ENCODE results near the gene KRTAP6-3. TPM values are rescaled to one million over a fixed set of nuclear protein-coding genes. Genes with fewer than 3 reads are reported as not detected.

The KRTAP6-3 gene
- total RNA-seq, 2 experiments from 2014 or later, result not detected

DNA sequence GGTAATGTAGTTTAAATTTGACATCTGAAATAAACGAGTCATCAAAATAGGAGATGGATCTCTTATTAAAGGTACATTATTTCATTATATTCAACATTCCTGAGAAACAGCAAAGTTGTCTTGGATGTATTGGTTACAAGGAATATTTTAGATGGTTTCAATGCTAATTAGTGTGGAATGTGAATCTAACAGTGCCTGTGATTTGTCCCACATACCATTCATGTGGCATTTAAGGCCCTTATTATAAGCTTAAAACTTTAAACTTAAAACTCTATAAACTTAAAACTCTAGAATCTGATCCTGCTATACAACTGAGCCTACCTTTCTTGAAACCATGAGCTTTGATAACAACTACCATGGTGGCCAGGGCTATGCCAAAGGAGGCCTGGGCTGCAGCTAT, 8.5 kb downstream of the KRTAP6-3 start, which contains the start of gene KRTAP22-1:
KRTAP22-1 (plus strand) TSS at position 301 of the 400 bp plus-strand sequence.
- Mint-ChIP-seq H3K27me3 (no peaks in the 10 kb centered on the region), H3K4me3 (no peak within 1 kb of the TSS), H3K9me3 (ENCODE audit: low read depth) (no peaks in the 10 kb centered on the region), H3K36me3 (no peaks in the 10 kb centered on the region), H3K4me1 (no peaks in the 10 kb centered on the region), H3K27ac (no peak within 1 kb of the TSS)
- CTCF ChIA-PET, result no interaction called here
- ATAC-seq (no peak), DNase-seq (no peak)

DNA sequence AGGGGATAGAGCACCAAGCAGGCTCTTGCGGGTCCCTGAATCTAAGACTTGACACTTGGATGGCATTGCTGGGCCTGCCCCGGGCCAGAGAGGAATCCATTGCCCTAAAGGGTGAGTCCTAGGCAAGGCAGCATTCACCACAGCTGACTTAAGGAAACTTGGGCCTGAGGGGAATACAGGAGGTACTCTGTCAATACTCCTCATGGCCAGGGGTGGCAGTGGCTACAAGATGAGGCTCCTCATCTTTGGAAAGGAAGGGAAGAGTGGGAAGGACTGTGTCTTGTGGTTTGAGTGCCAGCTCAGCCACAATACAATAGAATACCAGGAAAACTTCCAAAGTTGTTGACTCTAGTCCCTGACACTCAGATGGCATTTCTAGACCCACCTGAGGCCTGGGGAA, 13.7 kb downstream of the KRTAP6-3 start:
- no peaks in the 10 kb centered on the region for H3K27me3 Mint-ChIP-seq
- ATAC-seq (no peak), DNase-seq (no peak)
- H3K4me3 Mint-ChIP-seq, result no peak overlapping the region
- H3K4me1 Mint-ChIP-seq, result no peaks in the 10 kb centered on the region
- H3K36me3 Mint-ChIP-seq, result no peaks in the 10 kb centered on the region
- H3K27ac Mint-ChIP-seq, result no peak overlapping the region
- CTCF ChIA-PET, result no interaction called here
- H3K9me3 Mint-ChIP-seq (ENCODE audit: low read depth), result peaks cover 2% of the 10 kb centered on the region

DNA sequence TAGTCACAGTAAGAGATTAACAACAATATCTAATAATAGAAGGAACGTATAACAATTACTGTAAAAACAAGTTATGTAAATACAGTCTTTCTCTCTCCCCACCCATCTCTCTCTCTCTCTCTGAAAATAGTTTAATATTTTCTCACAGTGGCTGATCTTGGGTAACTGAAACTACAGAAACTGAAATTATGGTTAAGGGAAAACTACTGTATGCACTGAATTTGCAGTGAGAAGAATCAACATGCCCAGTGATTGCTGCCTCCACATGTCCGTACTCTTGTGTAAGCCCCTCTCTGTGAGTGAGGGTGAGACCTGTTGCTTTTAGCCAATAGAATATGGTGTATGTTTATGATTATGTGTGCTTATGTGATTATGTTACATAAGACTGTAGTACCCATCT, 19.9 kb downstream of the KRTAP6-3 start:
- H3K27ac Mint-ChIP-seq, result no peak overlapping the region
- ATAC-seq, result no peak
- no peak for DNase-seq
- peaks cover 7% of the 10 kb centered on the region for H3K9me3 Mint-ChIP-seq (ENCODE audit: low read depth)
- no peaks in the 10 kb centered on the region for H3K27me3 Mint-ChIP-seq
- H3K4me1 Mint-ChIP-seq, result no peaks in the 10 kb centered on the region
- H3K4me3 Mint-ChIP-seq, result no peak overlapping the region
- CTCF ChIA-PET, result no interaction called here
- H3K36me3 Mint-ChIP-seq, result no peaks in the 10 kb centered on the region

DNA sequence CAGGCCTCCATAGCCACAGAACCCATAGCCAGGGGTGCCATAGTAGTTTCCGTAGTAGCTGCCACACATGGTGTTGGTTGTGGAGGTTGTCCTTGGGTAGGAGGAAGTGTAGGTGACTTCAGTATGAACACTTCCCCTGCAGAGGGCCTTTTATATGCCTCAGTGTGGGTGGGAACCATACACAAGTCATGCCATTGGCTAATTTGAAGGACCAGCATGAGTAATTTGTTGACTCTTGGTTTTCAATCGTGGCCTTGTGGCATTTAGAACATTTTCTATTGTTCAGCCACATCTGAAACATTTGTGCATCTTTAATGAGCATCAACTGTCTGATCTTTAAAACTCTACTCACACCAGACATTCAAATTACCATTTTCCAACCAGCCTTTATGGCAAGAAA, 21.6 kb downstream of the KRTAP6-3 start, which contains the start of gene KRTAP6-1:
KRTAP6-1 (minus strand) TSS at position 95 of the 400 bp plus-strand sequence; CDS start at position 69, 26 bp downstream.
- peaks cover 7% of the 10 kb centered on the region for H3K9me3 Mint-ChIP-seq (ENCODE audit: low read depth)
- no peak for ATAC-seq
- no peak for DNase-seq
- no peaks in the 10 kb centered on the region for H3K27me3 Mint-ChIP-seq
- CTCF ChIA-PET, result no interaction called here
- no peak within 1 kb of the TSS for H3K27ac Mint-ChIP-seq
- no peaks in the 10 kb centered on the region for H3K36me3 Mint-ChIP-seq
- no peaks in the 10 kb centered on the region for H3K4me1 Mint-ChIP-seq
- H3K4me3 Mint-ChIP-seq, result no peak within 1 kb of the TSS

DNA sequence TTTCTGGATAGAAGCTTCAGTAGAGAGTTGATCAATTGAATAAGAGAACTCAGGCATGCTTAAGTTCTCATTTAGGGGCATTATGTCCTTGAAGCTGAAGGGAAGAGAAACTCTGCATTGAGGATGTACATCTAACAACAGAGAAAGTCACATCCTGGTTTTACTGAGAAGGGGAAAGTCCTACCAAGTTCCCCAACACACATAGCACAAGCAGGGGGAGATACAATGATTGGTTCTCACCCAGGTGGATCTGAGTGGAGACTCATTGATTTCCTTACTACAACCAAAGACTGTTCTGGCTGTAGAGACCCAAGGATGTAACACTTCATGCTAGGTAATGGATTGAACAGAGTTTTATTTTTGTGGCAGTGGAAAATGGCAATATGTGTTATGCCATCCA, 23.0 kb downstream of the KRTAP6-3 start:
- Mint-ChIP-seq H3K36me3 (no peaks in the 10 kb centered on the region), H3K9me3 (ENCODE audit: low read depth) (peaks cover 7% of the 10 kb centered on the region), H3K27ac (no peak overlapping the region), H3K4me1 (no peaks in the 10 kb centered on the region), H3K4me3 (no peak overlapping the region), H3K27me3 (no peaks in the 10 kb centered on the region)
- CTCF ChIA-PET, result no interaction called here
- DNase-seq, result no peak
- ATAC-seq, result no peak

DNA sequence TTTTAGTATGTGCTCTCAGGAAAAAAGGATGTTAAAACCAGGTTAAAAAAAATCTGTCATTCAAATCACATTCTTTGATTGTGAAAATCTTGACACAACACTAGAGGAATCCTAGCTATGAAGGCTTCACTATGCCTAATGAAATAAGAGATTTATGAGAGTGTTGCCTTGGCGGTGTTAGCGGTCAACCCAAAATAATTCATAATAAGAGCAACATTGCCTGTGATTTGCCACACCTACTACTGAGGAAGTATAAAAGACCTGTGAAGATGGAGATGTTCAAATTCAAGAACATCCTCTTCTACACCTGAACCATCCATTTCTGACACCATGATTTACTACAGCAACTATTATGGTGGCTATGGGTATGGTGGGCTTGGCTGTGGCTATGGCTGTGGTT, 23.9 kb downstream of the KRTAP6-3 start, which contains the start of gene KRTAP20-1:
KRTAP20-1 (plus strand) TSS at position 301 of the 400 bp plus-strand sequence; CDS start at position 331, 30 bp downstream.
- no peak for ATAC-seq
- CTCF ChIA-PET, result no interaction called here
- Mint-ChIP-seq H3K27ac (no peak within 1 kb of the TSS), H3K36me3 (no peaks in the 10 kb centered on the region), H3K4me1 (no peaks in the 10 kb centered on the region), H3K9me3 (ENCODE audit: low read depth) (peaks cover 4% of the 10 kb centered on the region), H3K4me3 (no peak within 1 kb of the TSS), H3K27me3 (no peaks in the 10 kb centered on the region)
- DNase-seq, result no peak

DNA sequence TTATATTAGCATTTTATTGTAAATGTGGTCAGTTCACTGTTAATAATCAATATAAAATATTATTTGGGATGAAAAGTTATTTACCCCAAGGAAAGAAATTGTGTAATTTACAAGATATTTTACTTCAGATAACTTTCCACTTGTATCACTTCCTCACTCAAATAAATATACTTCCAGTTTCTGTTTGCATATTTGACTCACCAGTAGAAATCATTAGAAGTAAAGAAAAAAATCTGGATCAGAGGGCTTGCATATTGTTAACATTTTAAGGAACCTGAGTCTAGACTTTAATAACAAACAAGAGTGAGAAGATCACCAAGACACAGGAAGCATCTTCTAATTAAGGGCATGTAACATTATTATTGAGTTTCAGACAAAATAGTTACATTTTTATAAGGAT, 27.8 kb downstream of the KRTAP6-3 start:
- H3K4me3 Mint-ChIP-seq, result no peak overlapping the region

DNA sequence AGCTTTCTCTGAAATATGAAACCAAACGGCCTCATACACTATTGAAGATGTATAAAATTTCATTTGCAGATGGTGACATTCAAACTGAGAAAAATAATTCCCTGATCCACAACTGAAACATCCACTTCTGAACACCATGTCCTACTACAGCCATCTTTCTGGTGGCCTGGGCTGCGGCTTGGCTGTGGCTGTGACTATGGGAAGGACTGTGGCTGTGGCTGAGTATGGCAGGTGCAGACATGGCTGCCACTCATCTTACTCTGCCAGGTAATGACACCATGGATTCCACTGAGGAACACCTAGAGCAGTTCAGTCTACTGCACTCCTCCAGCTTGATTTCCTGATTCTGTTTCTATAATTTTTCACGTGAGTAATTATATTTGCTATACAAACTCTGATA, 28.3 kb downstream of the KRTAP6-3 start, which contains the start of gene KRTAP20-4:
KRTAP20-4 (plus strand) TSS at position 106 of the 400 bp plus-strand sequence.
- no peak for DNase-seq
- no peaks in the 10 kb centered on the region for H3K4me1 Mint-ChIP-seq
- no peak within 1 kb of the TSS for H3K27ac Mint-ChIP-seq
- CTCF ChIA-PET, result no interaction called here
- no peaks in the 10 kb centered on the region for H3K36me3 Mint-ChIP-seq
- H3K4me3 Mint-ChIP-seq, result no peak within 1 kb of the TSS
- H3K9me3 Mint-ChIP-seq (ENCODE audit: low read depth), result peaks cover 7% of the 10 kb centered on the region
- H3K27me3 Mint-ChIP-seq, result no peaks in the 10 kb centered on the region
- no peak for ATAC-seq

More for the DNA sequence above, 27.8 kb downstream of the KRTAP6-3 start:
- peaks cover 7% of the 10 kb centered on the region for H3K9me3 Mint-ChIP-seq (ENCODE audit: low read depth)
- CTCF ChIA-PET, result no interaction called here
- H3K27me3 Mint-ChIP-seq, result no peaks in the 10 kb centered on the region
- ATAC-seq, result no peak
- no peaks in the 10 kb centered on the region for H3K36me3 Mint-ChIP-seq
- no peak for DNase-seq
- no peaks in the 10 kb centered on the region for H3K4me1 Mint-ChIP-seq
- no peak overlapping the region for H3K27ac Mint-ChIP-seq

DNA sequence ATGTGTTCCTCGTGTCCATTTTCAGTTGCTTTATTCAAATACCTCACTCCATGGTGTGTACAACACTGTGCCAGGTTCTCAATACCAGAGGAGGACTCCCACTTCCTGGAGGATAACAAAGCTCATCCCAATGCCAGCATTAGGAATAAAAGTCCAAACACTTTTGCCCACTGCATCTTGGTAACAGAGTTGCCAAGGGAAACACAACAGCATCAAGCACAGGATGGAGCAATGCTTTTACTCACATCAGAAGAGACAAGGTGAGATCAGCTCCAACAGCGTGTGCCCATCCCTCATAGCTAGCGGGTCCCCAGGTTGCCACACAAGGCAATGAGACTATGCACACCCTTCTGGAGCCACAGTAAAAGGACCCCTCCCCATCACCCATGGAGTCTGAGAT, 31.1 kb downstream of the KRTAP6-3 start:
- Mint-ChIP-seq H3K9me3 (ENCODE audit: low read depth) (peaks cover 5% of the 10 kb centered on the region), H3K4me1 (no peaks in the 10 kb centered on the region), H3K27ac (no peak overlapping the region), H3K36me3 (no peaks in the 10 kb centered on the region), H3K27me3 (no peaks in the 10 kb centered on the region), H3K4me3 (no peak overlapping the region)
- CTCF ChIA-PET, result no interaction called here
- ATAC-seq, result no peak
- no peak for DNase-seq

DNA sequence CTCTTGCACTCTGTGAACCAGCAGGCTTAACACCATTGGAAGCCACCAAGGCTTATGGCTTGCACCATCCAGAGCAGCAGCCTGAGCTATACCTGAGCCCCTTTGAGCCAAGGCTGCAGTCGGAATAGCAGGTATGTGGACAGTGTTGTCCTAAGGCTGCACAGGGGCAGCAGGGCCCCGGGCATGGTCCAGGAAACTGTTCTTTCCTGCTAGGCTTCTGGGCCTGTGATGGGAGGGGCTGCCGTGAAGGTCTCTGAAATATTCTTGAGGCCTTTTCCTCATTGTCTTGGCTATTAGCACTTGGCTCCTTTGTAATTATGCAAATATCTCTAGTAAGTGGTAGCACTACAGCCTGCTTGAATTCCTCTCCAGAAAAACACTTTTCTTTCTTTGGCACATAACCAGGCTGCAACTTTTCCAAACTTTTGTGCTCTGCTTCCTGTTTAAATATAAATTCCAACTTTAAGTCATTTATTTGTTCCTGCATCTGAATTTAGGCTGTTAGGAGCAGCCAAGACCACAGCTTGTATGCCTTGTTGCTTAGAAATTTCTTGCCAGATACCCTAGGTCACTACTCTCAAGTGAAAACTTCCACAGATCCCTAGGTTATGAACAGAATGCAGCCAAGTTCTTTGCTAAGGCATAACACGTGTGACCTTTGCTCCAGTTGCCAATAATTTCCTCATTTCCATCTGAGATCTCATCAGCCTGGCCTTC, 33.4 kb downstream of the KRTAP6-3 start:
- Mint-ChIP-seq H3K4me3 (no peak overlapping the region), H3K27me3 (no peaks in the 10 kb centered on the region), H3K4me1 (no peaks in the 10 kb centered on the region), H3K27ac (no peak overlapping the region), H3K9me3 (ENCODE audit: low read depth) (peaks cover 5% of the 10 kb centered on the region), H3K36me3 (no peaks in the 10 kb centered on the region)
- DNase-seq, result no peak
- CTCF ChIA-PET, result no interaction called here
- no peak for ATAC-seq

DNA sequence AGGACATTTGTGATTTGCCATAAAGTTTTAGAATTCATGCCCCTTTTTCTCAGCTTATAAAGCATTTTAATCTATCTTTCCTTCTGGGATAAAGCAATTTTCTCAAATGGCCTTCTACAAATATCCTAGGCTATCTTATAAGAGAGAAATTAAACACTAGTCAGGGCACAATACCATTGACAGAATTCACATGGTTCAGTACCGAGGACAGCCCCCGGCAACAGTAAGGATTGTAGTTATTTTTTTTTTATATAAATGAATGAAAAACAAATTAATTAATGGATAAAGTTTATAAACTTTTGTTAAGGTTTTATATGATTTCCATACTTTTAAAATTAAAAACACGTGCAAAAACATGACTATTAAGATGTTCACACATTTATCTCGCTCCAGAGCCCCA, 35.9 kb downstream of the KRTAP6-3 start:
- Mint-ChIP-seq H3K27ac (no peak overlapping the region), H3K27me3 (no peaks in the 10 kb centered on the region), H3K9me3 (ENCODE audit: low read depth) (peaks cover 5% of the 10 kb centered on the region), H3K4me3 (no peak overlapping the region), H3K4me1 (no peaks in the 10 kb centered on the region), H3K36me3 (no peaks in the 10 kb centered on the region)
- DNase-seq (no peak), ATAC-seq (no peak)
- CTCF ChIA-PET, result no interaction called here

DNA sequence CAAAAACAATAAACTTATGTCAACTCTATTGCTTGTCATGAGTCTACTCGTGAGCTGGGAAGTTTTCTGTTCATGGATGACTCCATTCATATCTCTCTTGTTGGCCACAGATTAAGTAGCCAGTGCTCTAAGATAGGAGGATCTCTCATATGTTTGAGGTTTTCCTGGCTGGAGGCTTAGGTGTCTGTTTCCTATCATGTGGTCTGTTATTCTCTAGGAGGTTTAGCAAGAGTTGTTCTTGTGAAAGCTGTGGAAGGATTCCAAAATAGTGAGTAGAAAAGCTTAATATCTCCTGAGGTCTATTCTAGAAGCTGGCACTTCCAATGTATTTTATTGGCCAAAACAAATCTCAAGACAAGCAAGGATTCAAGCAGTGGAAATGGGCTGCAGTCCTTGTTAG, 37.0 kb downstream of the KRTAP6-3 start:
- Mint-ChIP-seq H3K4me1 (no peaks in the 10 kb centered on the region), H3K4me3 (no peak overlapping the region), H3K27ac (no peak overlapping the region), H3K27me3 (no peaks in the 10 kb centered on the region), H3K9me3 (ENCODE audit: low read depth) (no peaks in the 10 kb centered on the region), H3K36me3 (no peaks in the 10 kb centered on the region)
- no peak for ATAC-seq
- CTCF ChIA-PET, result no interaction called here
- no peak for DNase-seq

DNA sequence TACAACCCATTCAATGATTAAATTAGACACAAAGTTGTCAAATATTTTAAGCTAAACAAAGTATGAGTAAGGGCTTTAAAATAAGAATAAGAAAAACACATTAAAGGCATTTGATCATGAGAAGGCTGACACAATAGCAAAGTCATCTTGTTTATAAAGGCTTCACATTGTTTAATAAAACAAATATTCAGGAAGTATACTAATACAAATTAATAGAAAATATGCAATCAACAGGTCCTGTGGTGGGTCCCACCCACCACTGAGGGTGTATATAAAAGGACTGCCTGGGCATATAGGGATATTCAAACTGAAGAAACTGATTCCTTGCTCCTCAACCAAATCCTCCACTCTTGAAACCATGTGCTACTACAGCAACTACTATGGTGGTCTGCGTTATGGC, 42.7 kb downstream of the KRTAP6-3 start, which contains the start of gene KRTAP20-2:
KRTAP20-2 (plus strand) TSS at position 301 of the 400 bp plus-strand sequence; CDS start at position 359, 58 bp downstream.
- Mint-ChIP-seq H3K27me3 (no peaks in the 10 kb centered on the region), H3K36me3 (no peaks in the 10 kb centered on the region), H3K27ac (no peak within 1 kb of the TSS), H3K9me3 (ENCODE audit: low read depth) (no peaks in the 10 kb centered on the region), H3K4me1 (no peaks in the 10 kb centered on the region), H3K4me3 (no peak within 1 kb of the TSS)
- ATAC-seq, result no peak
- no peak for DNase-seq
- CTCF ChIA-PET, result no interaction called here

DNA sequence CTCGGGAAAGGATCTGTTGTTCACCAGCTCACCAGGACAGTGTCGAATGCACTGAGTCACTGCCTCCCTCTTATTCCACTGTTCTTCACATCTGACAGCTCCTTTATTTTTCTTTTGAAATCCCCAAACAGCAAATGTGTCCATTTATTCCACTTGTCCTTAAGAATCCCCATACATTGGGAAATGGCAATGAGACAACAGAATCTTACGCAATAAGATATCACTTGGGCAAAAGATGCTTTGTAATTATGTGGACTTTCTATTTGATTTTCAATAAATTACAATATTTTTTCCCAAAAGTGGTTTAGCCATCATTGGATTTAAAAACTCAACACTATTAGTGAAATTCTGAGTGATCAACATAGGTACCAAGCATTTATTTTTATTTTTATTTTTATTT, 46.4 kb downstream of the KRTAP6-3 start:
- H3K36me3 Mint-ChIP-seq, result no peaks in the 10 kb centered on the region
- DNase-seq, result no peak
- H3K27me3 Mint-ChIP-seq, result no peaks in the 10 kb centered on the region
- ATAC-seq, result no peak
- CTCF ChIA-PET, result no interaction called here
- no peaks in the 10 kb centered on the region for H3K4me1 Mint-ChIP-seq
- H3K4me3 Mint-ChIP-seq, result no peak overlapping the region
- no peak overlapping the region for H3K27ac Mint-ChIP-seq
- H3K9me3 Mint-ChIP-seq (ENCODE audit: low read depth), result peaks cover 2% of the 10 kb centered on the region
